Neuronal stem cell (in vitro differentiated cells): Measurements from ENCODE around the gene RPUSD3.
"Not testable (repeated sequence)": the region's sequence is repeated elsewhere in the genome, so short reads cannot be mapped to it uniquely, and the experiment has no call there.

Experiments used
- DNase-seq: peaks from one replicate; pipeline ENCODE4 v3.0.0-alpha.2; 2013; ENCODE audit warnings: low spot score
- H2AFZ ChIP-seq: one replicate; pipeline ENCODE4 v1.6.1; 2013; ENCODE audit warnings: mild to moderate bottlenecking, low read length, inconsistent platforms
- H2AK5ac ChIP-seq: 2 replicates; pipeline ENCODE4 v1.6.1; 2013; ENCODE audit warnings: low read depth, mild to moderate bottlenecking, inconsistent platforms, low read length, moderate library complexity, mixed read lengths
- H2BK120ac ChIP-seq: 2 replicates; pipeline ENCODE4 v1.6.1; 2013; ENCODE audit warnings: low read depth, mild to moderate bottlenecking, inconsistent platforms, low read length, moderate library complexity, mixed read lengths
- H2BK12ac ChIP-seq: one replicate; pipeline ENCODE4 v1.6.1; 2013; ENCODE audit warnings: low read length, inconsistent platforms
- H2BK15ac ChIP-seq: 2 replicates; pipeline ENCODE4 v1.6.1; 2013; ENCODE audit warnings: mild to moderate bottlenecking, low read length, inconsistent platforms, mixed read lengths
- H2BK5ac ChIP-seq: one replicate; pipeline ENCODE4 v1.6.1; 2013; ENCODE audit warnings: inconsistent platforms, mild to moderate bottlenecking, low read length, moderate library complexity
- H3K14ac ChIP-seq: one replicate; pipeline ENCODE4 v1.6.1; 2013; ENCODE audit warnings: low read length, inconsistent platforms
- H3K18ac ChIP-seq: 2 replicates; pipeline ENCODE4 v1.6.1; 2013; ENCODE audit warnings: low read length, inconsistent platforms
- H3K23ac ChIP-seq: 2 replicates; pipeline ENCODE4 v1.6.1; 2013; ENCODE audit warnings: low read depth, mild to moderate bottlenecking, mixed read lengths, low read length, inconsistent platforms; ENCODE audit not compliant: poor library complexity
- H3K27ac ChIP-seq: replicated peaks from 3 replicates; pipeline ENCODE4 v1.5.1; 2013; ENCODE audit warnings: low read length, inconsistent platforms
- H3K27me3 ChIP-seq, 3 experiments: 2 replicates each; pipeline ENCODE4 v1.6.1; 2013; ENCODE audit warnings: low read length in 3 of 3, mild to moderate bottlenecking in 2 of 3, inconsistent platforms in 1 of 3, low read depth in 1 of 3, mixed read lengths in 1 of 3, moderate library complexity in 1 of 3; ENCODE audit not compliant: control insufficient read depth in 3 of 3, insufficient read depth in 3 of 3
- H3K36me3 ChIP-seq, 2 donors: replicated peaks in 1 of 2; 2 replicates each; pipeline ENCODE4 v1.6.1; 2013; ENCODE audit warnings: low read length in 2 of 2; ENCODE audit not compliant: control insufficient read depth in 2 of 2, insufficient read depth in 2 of 2
- H3K4ac ChIP-seq: 2 replicates; pipeline ENCODE4 v1.6.1; 2013; ENCODE audit warnings: inconsistent platforms, mild to moderate bottlenecking, low read length, moderate library complexity
- H3K4me1 ChIP-seq, 2 donors: 1 replicate in 1 of 2; 2 replicates in 1 of 2; pipeline ENCODE4 v1.6.1; 2013; ENCODE audit warnings: low read length in 2 of 2, low read depth in 1 of 2; ENCODE audit not compliant: control insufficient read depth in 2 of 2, insufficient read depth in 1 of 2
- H3K4me2 ChIP-seq: one replicate; pipeline ENCODE4 v1.6.1; 2013; ENCODE audit warnings: mild to moderate bottlenecking, low read length, inconsistent platforms; ENCODE audit not compliant: insufficient read depth, poor library complexity, severe bottlenecking
- H3K4me3 ChIP-seq, 2 donors: 2 replicates each; pipeline ENCODE4 v1.5.1; 2013; ENCODE audit warnings: low read length in 2 of 2, mild to moderate bottlenecking in 2 of 2, inconsistent platforms in 1 of 2, moderate library complexity in 1 of 2
- H3K79me1 ChIP-seq: one replicate; pipeline ENCODE4 v1.6.1; 2013; ENCODE audit warnings: low read depth, mild to moderate bottlenecking, inconsistent platforms, low read length, moderate library complexity
- H3K9ac ChIP-seq: one replicate; pipeline ENCODE4 v1.6.1; 2013; ENCODE audit warnings: mild to moderate bottlenecking, low read depth, low read length, inconsistent platforms; ENCODE audit not compliant: poor library complexity
- H3K9me3 ChIP-seq, 2 donors: replicated peaks in 1 of 2; 2 replicates each; pipeline versions ENCODE3 to v1.6.1; 2013; ENCODE audit warnings: low read length in 2 of 2, mild to moderate bottlenecking in 2 of 2, inconsistent platforms in 1 of 2, low read depth in 1 of 2, mixed read lengths in 1 of 2, moderate library complexity in 1 of 2; ENCODE audit not compliant: control insufficient read depth in 2 of 2, insufficient read depth in 1 of 2
- H4K8ac ChIP-seq: one replicate; pipeline ENCODE4 v1.6.1; 2013; ENCODE audit warnings: low read depth, mild to moderate bottlenecking, inconsistent platforms, low read length, moderate library complexity
- H4K91ac ChIP-seq: one replicate; pipeline ENCODE4 v1.6.1; 2013; ENCODE audit warnings: low read length, low read depth, mild to moderate bottlenecking, inconsistent platforms; ENCODE audit not compliant: poor library complexity
- WGBS, 2 donors: extraction: QIAGEN DNeasy Blood & Tissue Kit; methylation state at CpG; one replicate each; pipeline ENCODE4 v1.1.7; 2013; ENCODE audit warnings: missing lambda C conversion rate in 2 of 2, mixed read lengths in 1 of 2; ENCODE audit not compliant: insufficient read length in 2 of 2, insufficient replicate concordance in 1 of 2; ENCODE audit errors: extremely low coverage in 2 of 2; 5-methylcytosine and 5-hydroxymethylcytosine counted together

Gene RPUSD3

DNA sequence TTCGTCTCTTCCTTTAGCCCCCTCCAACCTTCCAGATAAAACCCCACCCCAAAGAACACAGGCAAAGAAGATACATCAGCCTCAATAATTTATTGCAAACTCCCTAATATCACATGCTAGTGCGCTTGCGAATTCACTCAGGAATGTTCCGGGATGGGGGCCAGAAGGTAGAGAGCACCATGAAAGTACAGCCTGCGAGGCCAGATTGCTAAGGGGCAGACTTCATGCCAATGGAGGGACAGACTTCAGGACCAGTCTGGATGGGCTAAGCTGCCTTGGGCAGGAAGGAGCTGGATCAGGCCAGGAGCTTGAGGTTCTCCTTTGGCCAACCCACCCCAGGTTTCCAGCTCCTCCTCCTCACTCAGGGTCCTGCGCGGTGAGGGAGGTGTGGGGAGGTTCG lies 22.8 kb upstream of the RPUSD3 start:
- no peak overlapping the region for H2AK5ac ChIP-seq
- H3K4me1 ChIP-seq: peaks cover 0 to 3% of the 10 kb centered on the region in 2 donors
- no peak overlapping the region for H3K4ac ChIP-seq
- no peak overlapping the region for H3K23ac ChIP-seq
- no peak overlapping the region for H4K8ac ChIP-seq
- H2BK12ac ChIP-seq: no peak overlapping the region
- H2BK15ac ChIP-seq: no peak overlapping the region
- no peak overlapping the region for H4K91ac ChIP-seq
- no CpG with 5 or more reads among the region's 8 CpGs for WGBS, 2 donors
- no peak overlapping the region for H3K9ac ChIP-seq
- no peak overlapping the region for H2AFZ ChIP-seq
- no peak overlapping the region for H2BK5ac ChIP-seq
- H3K4me2 ChIP-seq: no peak overlapping the region
- DNase-seq: no peak
- H2BK120ac ChIP-seq: no peak overlapping the region
- no peak overlapping the region for H3K4me3 ChIP-seq
- peaks cover 0 to 11% (median 8%) of the 10 kb centered on the region in 3 experiments for H3K27me3 ChIP-seq
- no peaks in the 10 kb centered on the region for H3K9me3 ChIP-seq
- H3K27ac ChIP-seq: no peak overlapping the region
- no peak overlapping the region for H3K14ac ChIP-seq
- no peak overlapping the region for H3K18ac ChIP-seq
- no peaks in the 10 kb centered on the region for H3K36me3 ChIP-seq
- no peaks in the 10 kb centered on the region for H3K79me1 ChIP-seq

DNA sequence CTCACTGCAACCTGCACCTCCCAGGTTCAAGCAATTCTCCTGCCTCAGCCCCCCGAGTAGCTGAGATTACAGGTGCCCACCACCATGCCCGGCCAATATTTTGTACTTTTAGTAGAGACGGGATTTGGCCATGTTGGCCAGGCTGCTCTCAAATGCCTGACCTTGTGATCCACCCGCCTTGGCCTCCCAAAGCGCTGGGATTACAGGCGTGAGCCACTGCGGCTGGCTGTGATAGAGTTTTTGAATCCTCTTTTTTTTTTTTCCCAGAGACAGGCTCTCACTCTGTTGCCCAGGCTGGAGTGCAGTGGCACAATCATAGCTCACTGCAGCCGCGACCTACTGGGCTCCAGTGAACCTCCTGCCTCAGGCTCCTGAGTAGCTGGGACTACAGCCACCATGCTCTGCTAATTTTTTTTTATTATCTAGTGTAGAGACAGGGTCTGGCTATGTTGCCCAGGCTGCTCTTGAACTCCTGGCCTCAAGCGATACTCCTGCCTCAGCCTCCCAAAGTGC lies 21.4 kb upstream of the RPUSD3 start:
- not testable (repeated sequence) for H2BK120ac ChIP-seq, H3K4me2 ChIP-seq, H2BK12ac ChIP-seq, H3K4ac ChIP-seq, H3K14ac ChIP-seq, H3K9ac ChIP-seq, H4K91ac ChIP-seq, H3K36me3 ChIP-seq, H3K4me3 ChIP-seq, H2AFZ ChIP-seq, H3K9me3 ChIP-seq, H3K4me1 ChIP-seq, DNase-seq, H3K23ac ChIP-seq, H4K8ac ChIP-seq, H2BK5ac ChIP-seq, H2BK15ac ChIP-seq, H3K18ac ChIP-seq, H2AK5ac ChIP-seq, H3K79me1 ChIP-seq, H3K27ac ChIP-seq
- no CpG with 5 or more reads among the region's 10 CpGs for WGBS, 2 donors
- peaks cover 0 to 12% (median 8%) of the 10 kb centered on the region in 3 experiments for H3K27me3 ChIP-seq

DNA sequence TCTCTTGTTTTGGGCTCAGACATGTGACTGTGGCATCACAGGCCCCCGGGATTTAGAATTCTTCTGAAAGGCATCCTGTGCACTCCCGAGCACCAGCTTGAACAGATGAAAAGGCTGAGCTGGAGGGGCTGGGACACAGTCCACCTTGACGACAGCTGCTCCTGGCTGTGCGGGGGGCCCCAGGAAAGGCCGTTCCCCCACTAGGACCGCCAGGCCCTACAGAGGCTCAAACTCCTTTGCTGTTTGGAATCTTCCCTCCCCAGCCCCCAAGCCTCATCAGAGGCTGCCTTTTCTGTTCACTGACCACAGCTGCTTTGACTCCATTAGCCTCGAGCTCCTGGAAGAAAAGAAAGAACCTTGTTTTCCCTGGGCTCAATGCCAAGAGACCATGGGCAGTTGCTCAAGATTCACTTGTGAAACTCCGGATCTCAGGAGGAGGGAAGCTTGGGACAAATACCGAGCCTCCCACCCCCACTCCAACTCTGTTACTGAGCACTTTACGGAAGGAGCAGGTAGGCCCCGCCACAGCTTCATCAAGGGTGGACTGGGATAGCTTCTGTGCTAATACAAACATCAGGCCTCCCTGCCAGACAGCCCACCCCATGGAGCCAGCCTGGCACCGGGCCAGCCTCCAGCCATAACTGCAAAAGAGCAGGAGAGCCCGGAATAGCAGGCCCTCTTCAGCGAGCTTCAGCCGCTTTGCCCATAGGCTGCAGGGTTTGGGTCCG lies 20.6 kb upstream of the RPUSD3 start:
- H2BK5ac ChIP-seq: no peak overlapping the region
- peak overlapping the region; percentile 86 for H2AFZ ChIP-seq
- no peak overlapping the region for H3K23ac ChIP-seq
- H4K8ac ChIP-seq: no peak overlapping the region
- no CpG with 5 or more reads among the region's 16 CpGs for WGBS, 2 donors
- H3K9me3 ChIP-seq: no peaks in the 10 kb centered on the region
- H3K4me2 ChIP-seq: no peak overlapping the region
- no peak overlapping the region for H2BK120ac ChIP-seq
- H3K4me3 ChIP-seq: no peak overlapping the region
- no peak overlapping the region for H2AK5ac ChIP-seq
- H3K36me3 ChIP-seq: no peaks in the 10 kb centered on the region
- no peak overlapping the region for H3K27ac ChIP-seq
- H2BK15ac ChIP-seq: no peak overlapping the region
- no peak overlapping the region for H3K4ac ChIP-seq
- peaks cover 0 to 7% of the 10 kb centered on the region in 2 donors for H3K4me1 ChIP-seq
- H3K14ac ChIP-seq: no peak overlapping the region
- H3K9ac ChIP-seq: no peak overlapping the region
- no peaks in the 10 kb centered on the region for H3K79me1 ChIP-seq
- DNase-seq: no peak
- no peak overlapping the region for H3K18ac ChIP-seq
- H3K27me3 ChIP-seq: peaks cover 0 to 12% (median 8%) of the 10 kb centered on the region in 3 experiments
- H2BK12ac ChIP-seq: no peak overlapping the region
- H4K91ac ChIP-seq: no peak overlapping the region

DNA sequence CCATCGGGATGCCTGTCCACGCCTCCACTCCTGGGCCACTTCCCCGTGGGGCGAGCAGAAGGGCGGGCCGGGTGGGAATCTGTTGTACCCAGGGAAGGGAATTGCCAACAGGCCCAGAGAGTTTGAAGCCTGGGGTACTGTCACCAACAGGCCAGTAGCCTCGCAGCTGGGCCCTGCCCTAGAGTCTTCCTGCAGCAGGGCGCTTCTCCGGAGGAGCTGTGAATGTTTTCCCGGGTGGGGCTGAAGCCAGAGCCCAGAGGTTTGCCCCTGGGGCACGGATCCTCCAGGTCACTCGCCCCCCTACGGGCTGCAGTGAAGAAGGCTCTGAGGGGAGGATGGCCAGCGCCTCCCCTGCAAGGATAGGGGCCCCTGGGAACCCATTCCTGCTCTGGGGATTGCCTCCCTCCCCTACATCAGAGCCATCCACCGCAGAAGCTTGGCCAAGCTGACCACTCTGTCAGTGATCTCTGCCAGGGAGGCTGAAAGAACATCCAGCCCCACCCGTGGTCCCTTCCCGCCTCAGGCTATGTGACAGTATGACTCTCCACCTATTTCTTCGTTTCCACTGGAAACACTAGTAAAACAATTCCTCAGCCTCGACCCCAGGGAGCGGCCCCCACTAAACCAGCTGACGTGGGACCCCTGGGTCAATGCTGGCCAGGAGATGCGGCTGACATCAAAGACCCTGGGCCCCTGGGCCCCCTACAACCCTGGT lies 19.4 kb upstream of the RPUSD3 start:
- H3K4ac ChIP-seq: no peak overlapping the region
- no peak overlapping the region for H3K27ac ChIP-seq
- no peak overlapping the region for H4K8ac ChIP-seq
- H3K4me1 ChIP-seq: peaks cover 0 to 7% of the 10 kb centered on the region in 2 donors
- no peak overlapping the region for H4K91ac ChIP-seq
- peak overlapping the region; percentile 60 for H3K4me2 ChIP-seq
- H2BK15ac ChIP-seq: peak overlapping the region; percentile 85
- H3K27me3 ChIP-seq: peaks cover 0 to 12% (median 8%) of the 10 kb centered on the region in 3 experiments
- H3K9me3 ChIP-seq: no peaks in the 10 kb centered on the region
- no peak overlapping the region for H2BK120ac ChIP-seq
- no CpG with 5 or more reads among the region's 22 CpGs for WGBS, 2 donors
- no peak for DNase-seq
- H3K9ac ChIP-seq: no peak overlapping the region
- H2BK12ac ChIP-seq: no peak overlapping the region
- H3K18ac ChIP-seq: peak overlapping the region; percentile 87
- H3K36me3 ChIP-seq: no peaks in the 10 kb centered on the region
- peak overlapping the region; percentile 67 for H2AFZ ChIP-seq
- peak overlapping the region; percentile 88 for H2AK5ac ChIP-seq
- H3K4me3 ChIP-seq: peak overlapping the region in 1 of 2 donors; percentile 57
- H3K23ac ChIP-seq: no peak overlapping the region
- H2BK5ac ChIP-seq: no peak overlapping the region
- H3K79me1 ChIP-seq: no peaks in the 10 kb centered on the region
- no peak overlapping the region for H3K14ac ChIP-seq
